NOMO-1 treated with DMSO at 0.1 percent for 48 hours (cell line): ENCODE measurements around the gene C1QL4.

Experiments used
- DNase-seq: peaks from one replicate; lab custom pipeline; 2025; ENCODE audit not compliant: unreplicated experiment; lab: John Stamatoyannopoulos, UW

The C1QL4 gene

DNA sequence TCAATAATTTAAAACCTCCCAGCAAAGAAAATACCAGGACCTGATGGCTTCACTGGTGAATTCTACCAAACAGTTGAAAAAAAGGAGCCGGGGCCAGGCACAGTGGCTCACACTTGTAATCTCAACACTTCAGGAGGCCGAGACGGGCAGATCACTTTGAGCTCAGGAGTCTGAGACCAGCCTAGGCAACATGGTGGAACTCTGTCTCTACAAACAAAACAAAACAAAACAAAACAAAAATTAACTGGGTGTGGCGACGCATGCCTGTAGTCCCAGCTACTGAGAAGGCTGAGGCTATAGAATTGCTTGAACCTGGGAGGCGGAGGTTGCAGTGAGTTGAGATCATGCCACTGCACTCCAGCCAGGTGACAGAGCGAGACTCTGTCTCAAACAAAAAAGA is 27.6 kb downstream of the C1QL4 start:
- no peak for DNase-seq

DNA sequence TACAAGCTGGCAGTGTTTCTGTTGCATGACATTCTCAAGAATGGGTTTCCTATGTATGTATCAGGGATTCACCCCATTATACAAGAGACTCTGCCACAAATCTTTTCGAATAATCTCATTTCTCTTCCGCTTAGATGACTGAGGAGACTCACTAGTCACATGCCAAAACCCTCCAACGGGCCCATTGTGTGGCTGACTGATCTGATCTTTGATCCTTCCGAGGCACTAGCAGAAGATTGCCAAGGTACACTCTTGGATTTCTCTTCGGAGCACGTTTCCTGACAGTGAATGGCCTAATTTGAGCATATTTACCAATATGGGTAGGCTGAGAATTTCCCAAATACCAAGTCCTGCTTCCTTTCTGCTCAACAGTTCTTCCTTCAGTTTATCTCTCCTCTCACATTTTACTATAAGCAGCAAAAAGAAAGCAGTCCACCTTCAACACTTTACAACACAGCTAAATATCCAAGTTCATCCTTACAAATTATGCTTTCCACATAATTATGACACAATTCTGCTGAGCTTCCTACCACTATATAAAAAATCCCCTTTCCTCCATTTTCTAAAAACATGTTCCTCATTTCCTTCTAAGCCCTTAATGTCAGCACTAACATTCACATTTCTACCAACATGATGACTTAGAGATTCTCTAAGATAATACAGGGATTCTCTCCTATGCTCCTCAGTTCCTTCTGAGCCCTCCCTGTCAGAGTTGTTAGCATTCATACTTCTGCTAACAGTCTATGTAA is 31.1 kb downstream of the C1QL4 start:
- no peak for DNase-seq

DNA sequence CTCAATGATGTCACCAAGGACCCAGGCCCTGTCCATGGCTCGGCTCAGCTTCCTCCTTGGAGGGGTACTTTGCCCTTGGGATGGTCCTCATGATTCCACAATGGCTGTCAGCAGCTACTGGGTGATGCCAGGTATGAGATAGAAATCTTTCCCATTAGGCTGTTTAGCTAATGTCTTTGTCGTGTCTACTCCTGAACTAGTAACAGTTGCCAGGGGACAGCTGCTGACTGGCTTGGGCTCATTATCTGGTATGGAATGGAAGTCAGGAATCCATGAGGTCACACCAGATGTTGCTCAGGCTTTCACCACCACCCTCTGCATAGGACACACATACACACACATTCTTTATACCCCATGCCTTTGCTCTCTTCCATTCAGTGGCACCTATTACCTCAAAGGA is 32.8 kb downstream of the C1QL4 start:
- no peak for DNase-seq

DNA sequence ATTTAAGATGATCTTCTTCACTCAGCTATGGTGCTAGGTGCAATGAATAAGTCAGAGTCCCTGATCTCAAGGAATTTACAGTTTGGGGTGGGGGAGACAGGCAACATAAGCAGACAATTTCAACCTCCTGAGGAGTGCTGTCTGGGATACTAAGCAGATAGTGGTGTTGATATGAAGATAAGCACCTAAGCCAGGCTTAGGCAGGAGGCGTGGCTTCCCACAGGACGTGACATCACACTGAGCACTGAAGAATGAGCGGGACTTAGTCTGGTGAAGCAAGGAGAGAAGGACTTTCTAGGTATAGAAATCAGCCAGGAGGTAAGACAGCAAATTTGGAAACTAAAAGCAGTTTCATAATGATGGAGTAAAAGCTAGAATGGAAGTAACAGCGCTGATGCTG is 35.2 kb downstream of the C1QL4 start:
- DNase-seq = no peak

- DNase-seq = no peak
Measured at GRCh38 chr12:49298160-49298559, 38.8 kb downstream of the C1QL4 start.

- DNase-seq = no peak
Measured at GRCh38 chr12:49297695-49298060, 39.3 kb downstream of the C1QL4 start.

- DNase-seq = peak; percentile 75
Measured at GRCh38 chr12:49296836-49297694, 39.9 kb downstream of the C1QL4 start.

GRCh38 chr12:49296034-49296835 is 40.8 kb downstream of the C1QL4 start:
- DNase-seq = peak; percentile 29

DNA sequence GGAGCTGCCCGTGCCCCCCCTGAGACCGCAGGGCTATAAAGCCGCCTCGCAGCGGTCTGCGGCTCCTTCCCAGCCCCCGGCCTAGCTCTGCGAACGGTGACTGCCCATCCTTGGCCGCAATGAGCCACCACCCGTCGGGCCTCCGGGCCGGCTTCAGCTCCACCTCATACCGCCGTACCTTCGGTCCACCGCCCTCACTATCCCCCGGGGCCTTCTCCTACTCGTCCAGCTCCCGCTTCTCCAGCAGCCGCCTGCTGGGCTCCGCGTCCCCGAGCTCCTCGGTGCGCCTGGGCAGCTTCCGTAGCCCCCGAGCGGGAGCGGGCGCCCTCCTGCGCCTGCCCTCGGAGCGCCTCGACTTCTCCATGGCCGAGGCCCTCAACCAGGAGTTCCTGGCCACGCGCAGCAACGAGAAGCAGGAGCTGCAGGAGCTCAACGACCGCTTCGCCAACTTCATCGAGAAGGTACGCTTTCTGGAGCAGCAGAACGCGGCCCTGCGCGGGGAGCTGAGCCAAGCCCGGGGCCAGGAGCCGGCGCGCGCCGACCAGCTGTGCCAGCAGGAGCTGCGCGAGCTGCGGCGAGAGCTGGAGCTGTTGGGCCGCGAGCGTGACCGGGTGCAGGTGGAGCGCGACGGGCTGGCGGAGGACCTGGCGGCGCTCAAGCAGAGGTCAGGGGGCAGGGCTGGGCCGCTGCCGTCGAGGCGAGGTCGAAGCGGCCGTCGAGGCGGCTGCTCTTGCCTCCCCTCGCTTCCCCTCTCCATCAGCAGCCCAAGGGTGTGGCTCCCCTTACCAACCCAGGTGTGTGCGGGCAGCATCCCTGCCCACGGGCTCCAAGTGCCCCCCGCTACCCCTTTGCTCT is 41.7 kb downstream of the C1QL4 start, which contains the start of gene PRPH:
TSS of gene PRPH (plus strand) at position 66 of the 855 bp plus-strand sequence. CDS start at position 120, 54 bp downstream.
- DNase-seq = no peak

DNA sequence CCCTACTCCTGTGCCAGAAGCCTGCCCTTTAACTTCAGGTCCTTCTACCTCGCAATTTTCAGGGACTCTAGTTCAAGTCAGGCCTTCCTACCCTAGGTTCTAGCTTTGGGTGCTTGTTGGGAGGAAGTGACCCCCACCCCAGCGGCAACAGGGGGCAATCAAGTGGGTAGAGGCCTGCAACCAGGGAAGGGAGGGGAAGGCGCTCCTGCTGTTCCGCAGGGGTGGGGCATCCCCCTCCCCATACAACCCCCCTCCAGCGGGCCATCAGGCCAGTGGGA is 42.2 kb downstream of the C1QL4 start:
- DNase-seq = no peak

GRCh38 chr12:49294086-49294803 is 42.7 kb downstream of the C1QL4 start:
- no peak for DNase-seq

- no peak for DNase-seq
Measured at GRCh38 chr12:49293056-49293956, 43.7 kb downstream of the C1QL4 start.

- DNase-seq = no peak
Measured at GRCh38 chr12:49292729-49293055, 44.3 kb downstream of the C1QL4 start.

- no peak for DNase-seq
Measured at GRCh38 chr12:49288922-49289555, 47.9 kb downstream of the C1QL4 start.

GRCh38 chr12:49288412-49288853 is 48.6 kb downstream of the C1QL4 start:
- DNase-seq = peak; percentile 27

DNA sequence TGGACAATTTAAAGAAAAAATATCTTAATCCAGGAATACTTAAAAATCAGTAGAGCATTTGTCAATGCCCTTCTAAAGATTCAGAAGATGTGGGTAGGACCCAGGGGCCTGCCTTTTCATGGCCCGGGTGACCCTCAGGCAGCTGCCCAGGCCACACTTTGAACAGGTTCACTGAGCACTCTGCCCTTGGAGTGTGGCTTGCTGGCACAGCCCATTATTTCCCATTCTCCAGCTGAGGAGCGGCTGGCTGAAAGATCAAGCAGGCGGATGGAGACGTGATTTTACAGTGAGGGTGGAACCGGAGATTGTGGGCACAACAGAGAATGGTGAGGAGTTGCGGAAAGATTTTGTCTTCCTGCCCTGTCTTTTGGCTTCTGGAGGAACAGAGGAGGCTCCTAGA is 49.1 kb downstream of the C1QL4 start:
- no peak for DNase-seq

DNA sequence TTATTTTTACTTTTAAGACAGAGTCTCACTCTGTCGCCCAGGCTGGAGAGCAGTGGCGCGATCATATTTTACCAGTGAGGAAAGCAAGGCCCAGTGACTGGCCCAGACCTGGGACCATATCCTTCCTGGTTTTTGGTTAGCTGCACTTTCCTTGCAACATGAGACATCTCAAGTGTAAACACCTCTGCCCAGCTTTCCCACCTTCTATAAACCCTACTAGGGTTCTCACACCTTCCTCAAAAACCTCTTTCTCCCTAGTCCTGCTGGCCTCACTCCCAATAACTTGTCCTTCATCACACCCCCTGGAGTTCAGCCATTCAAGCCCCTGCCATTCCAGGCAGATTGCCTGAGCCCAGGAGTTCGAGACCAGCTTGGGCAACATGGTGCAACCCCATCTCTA is 52.3 kb downstream of the C1QL4 start:
- no peak for DNase-seq

DNA sequence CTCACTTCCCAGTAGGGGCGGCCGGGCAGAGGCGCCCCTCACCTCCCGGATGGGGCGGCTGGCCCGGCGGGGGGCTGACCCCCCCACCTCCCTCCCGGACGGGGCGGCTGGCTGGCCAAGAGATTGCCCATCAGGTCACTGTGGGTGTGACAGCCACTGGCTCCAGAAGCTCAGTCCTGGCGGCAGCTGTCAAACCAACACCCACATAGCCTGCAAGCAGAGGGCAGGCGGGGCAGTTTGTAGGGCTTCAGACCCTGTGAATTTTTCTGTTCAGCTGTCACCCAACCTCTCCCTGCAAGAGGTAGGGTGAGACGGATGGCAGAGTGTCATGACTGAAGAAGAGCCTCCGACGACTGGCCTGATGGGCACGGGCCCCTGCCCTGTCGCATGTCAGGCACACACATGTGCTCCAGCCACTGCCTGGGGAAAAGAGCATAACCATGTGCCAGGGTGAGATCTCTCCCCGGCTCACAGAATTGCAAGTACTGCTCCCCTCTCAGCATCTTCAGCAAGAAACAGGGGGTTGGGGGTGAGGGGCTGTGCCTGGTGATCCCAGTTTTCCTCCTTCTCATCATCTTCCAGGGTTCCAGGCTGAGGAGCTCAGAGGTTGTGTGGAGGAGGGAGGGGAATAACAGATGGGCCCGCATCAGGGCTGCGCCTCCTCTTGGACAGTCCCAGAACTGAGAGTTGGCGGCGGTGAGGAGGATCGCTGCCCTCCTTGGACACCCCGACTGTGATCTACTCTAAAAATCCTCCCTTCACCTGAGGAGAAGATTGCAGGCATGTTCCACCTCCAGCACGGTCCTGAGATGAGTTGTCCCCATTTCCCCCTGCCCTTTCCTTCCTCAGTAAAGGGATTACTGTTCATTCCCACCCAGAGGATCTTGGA is 53.2 kb downstream of the C1QL4 start:
- DNase-seq = no peak
